ENCODE data around the gene OR8A1. TPM values are rescaled to one million over a fixed set of nuclear protein-coding genes. Genes with fewer than 3 reads are reported as not detected.

Gene OR8A1
- total and polyA plus RNA-seq, 7 donors = not detected

DNA sequence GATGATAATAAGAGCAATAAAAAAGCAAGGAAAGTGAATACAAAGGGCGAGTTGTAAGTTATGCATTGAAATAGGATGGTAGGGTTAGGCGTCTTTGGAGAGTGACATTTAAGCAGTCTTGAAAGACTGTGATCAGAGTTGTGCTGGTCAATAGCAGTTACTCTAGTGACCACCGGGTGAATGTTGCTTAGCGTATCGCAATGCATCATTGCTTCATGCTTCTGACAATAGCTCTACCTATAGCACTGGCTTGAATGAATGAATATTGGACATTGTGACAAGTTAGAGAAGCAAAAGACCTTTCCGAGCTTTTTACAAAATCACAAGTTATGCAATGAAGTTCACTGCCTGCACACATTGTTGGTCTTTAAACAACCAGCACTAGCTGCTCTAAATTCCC, 18.6 kb upstream of the OR8A1 start:
- no peaks in the 10 kb centered on the region for H3K9me3 ChIP-seq
- H3K4me1 ChIP-seq = no peaks in the 10 kb centered on the region
- TF ChIP-seq, protein P1, sequence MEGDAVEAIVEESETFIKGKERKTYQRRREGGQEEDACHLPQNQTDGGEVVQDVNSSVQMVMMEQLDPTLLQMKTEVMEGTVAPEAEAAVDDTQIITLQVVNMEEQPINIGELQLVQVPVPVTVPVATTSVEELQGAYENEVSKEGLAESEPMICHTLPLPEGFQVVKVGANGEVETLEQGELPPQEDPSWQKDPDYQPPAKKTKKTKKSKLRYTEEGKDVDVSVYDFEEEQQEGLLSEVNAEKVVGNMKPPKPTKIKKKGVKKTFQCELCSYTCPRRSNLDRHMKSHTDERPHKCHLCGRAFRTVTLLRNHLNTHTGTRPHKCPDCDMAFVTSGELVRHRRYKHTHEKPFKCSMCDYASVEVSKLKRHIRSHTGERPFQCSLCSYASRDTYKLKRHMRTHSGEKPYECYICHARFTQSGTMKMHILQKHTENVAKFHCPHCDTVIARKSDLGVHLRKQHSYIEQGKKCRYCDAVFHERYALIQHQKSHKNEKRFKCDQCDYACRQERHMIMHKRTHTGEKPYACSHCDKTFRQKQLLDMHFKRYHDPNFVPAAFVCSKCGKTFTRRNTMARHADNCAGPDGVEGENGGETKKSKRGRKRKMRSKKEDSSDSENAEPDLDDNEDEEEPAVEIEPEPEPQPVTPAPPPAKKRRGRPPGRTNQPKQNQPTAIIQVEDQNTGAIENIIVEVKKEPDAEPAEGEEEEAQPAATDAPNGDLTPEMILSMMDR (IDR thresholded peaks at IDR 0.05) = no peak
- no peak overlapping the region for H3K4me3 ChIP-seq
- no peaks in the 10 kb centered on the region for H3K27me3 ChIP-seq (ENCODE audit: insufficient read depth in 3 of 3, low read length in 2 of 3)
- DNase-seq (no peak), ATAC-seq (no peak)
- intact Hi-C loops (cut with DNase I) = no loop called here
- H3K36me3 ChIP-seq (ENCODE audit: insufficient read depth in 1 of 2, low read depth in 1 of 2) = no peaks in the 10 kb centered on the region
- H3K27ac ChIP-seq = no peak overlapping the region
- 81 to 88% (median 82%) methylated on average over 6 of the region's 6 CpGs for WGBS, 3 donors

DNA sequence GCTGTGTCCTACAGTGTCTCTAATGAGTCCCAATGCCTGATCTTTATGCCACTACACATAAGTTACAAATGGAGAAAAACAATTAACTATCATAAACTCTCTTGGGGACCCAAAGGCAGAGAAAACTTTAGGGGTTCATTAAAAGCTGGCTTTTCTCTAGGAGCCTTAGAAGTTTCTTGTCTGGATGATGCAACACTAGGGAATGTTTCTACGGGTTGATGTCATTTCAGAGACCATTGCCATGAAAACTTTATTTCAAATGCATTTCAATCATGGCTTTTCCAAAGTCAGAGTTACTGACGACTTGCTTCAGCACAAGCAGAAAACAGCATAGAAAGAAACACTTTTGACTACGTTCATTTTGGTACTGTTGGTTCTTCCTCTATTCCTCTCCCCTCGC, 17.8 kb upstream of the OR8A1 start:
- ATAC-seq (no peak), DNase-seq (no peak)
- Histone ChIP-seq H3K27me3 (ENCODE audit: insufficient read depth in 3 of 3, low read length in 2 of 3) (no peaks in the 10 kb centered on the region), H3K4me1 (no peaks in the 10 kb centered on the region), H3K9me3 (no peaks in the 10 kb centered on the region), H3K4me3 (no peak overlapping the region), H3K27ac (no peak overlapping the region), H3K36me3 (ENCODE audit: insufficient read depth in 1 of 2, low read depth in 1 of 2) (no peaks in the 10 kb centered on the region)
- WGBS, 3 donors = 82 to 86% (median 85%) methylated on average over 4 of the region's 4 CpGs
- intact Hi-C loops (cut with DNase I) = no loop called here
- TF ChIP-seq, protein P1 (IDR thresholded peaks at IDR 0.05) = no peak

- WGBS, 3 donors = 27 to 35% (median 34%) methylated on average over 2 of the region's 2 CpGs
Measured at GRCh38 chr11:124556828-124557227, 13.0 kb upstream of the OR8A1 start.

GRCh38 chr11:124570160-124570559, 363 bp downstream of the OR8A1 start:
- H3K27ac ChIP-seq = no peak overlapping the region
- no peak for ATAC-seq
- intact Hi-C loops (cut with DNase I) = no loop called here
- 81 to 83% (median 82%) methylated on average over 7 of the region's 7 CpGs for WGBS, 3 donors
- no peaks in the 10 kb centered on the region for H3K4me1 ChIP-seq
- no peaks in the 10 kb centered on the region for H3K36me3 ChIP-seq (ENCODE audit: insufficient read depth in 1 of 2, low read depth in 1 of 2)
- DNase-seq = no peak
- TF ChIP-seq, protein P1 (IDR thresholded peaks at IDR 0.05) = no peak
- peaks cover 0 to 2% (median 0%) of the 10 kb centered on the region in 3 donors for H3K27me3 ChIP-seq (ENCODE audit: insufficient read depth in 3 of 3, low read length in 2 of 3)
- H3K9me3 ChIP-seq = no peaks in the 10 kb centered on the region
- no peak overlapping the region for H3K4me3 ChIP-seq

More at GRCh38 chr11:124556828-124557227, 13.0 kb upstream of the OR8A1 start:
- TF ChIP-seq, protein P1 (IDR thresholded peaks at IDR 0.05) = no peak
- DNase-seq = no peak
- intact Hi-C loops (cut with DNase I) = no loop called here
- Histone ChIP-seq H3K27me3 (ENCODE audit: insufficient read depth in 3 of 3, low read length in 2 of 3) (no peaks in the 10 kb centered on the region), H3K9me3 (no peaks in the 10 kb centered on the region), H3K27ac (no peak overlapping the region), H3K4me3 (no peak overlapping the region), H3K36me3 (ENCODE audit: insufficient read depth in 1 of 2, low read depth in 1 of 2) (no peaks in the 10 kb centered on the region), H3K4me1 (no peaks in the 10 kb centered on the region)
- no peak for ATAC-seq

DNA sequence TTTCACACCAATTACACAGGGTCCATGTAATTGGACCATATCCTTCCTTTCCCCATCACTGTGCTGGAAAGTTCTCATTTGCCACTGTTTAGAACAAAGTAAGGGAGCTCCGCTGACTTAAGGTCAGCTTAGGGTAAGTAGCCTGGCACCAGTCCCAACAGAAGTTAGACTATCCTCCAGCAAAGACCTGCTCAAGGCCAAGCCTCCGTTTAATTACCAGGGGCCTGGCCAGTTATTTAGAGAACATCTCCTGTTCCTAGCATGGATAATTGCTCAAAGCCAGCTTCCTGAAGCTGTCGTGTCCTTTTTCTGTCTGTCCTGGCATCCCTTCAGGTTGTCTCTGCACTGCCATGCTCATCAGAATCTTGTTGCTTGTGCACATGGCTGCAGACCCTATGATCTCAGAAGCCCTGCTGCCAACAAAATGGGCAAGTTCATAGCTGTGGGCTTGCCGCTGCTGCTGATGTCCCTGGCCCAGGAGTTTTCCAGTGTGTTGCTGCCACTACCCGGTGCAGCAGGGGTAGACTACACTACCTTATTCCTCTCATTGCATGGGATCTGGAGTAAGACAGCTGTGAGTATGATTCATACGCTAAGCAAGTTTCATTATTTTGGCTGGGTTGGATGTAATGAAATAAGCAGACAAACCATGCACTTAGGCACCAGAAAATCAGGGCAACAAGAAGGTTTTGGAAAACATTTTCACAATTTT, 8.1 kb downstream of the OR8A1 start:
- intact Hi-C loops (cut with DNase I) = no loop called here
- Histone ChIP-seq H3K36me3 (ENCODE audit: insufficient read depth in 1 of 2, low read depth in 1 of 2) (no peaks in the 10 kb centered on the region), H3K4me3 (no peak overlapping the region), H3K27ac (no peak overlapping the region), H3K27me3 (ENCODE audit: insufficient read depth in 3 of 3, low read length in 2 of 3) (no peaks in the 10 kb centered on the region), H3K4me1 (no peaks in the 10 kb centered on the region), H3K9me3 (no peaks in the 10 kb centered on the region)
- DNase-seq (no peak), ATAC-seq (peak in 3 of 4 donors; percentile 30 to 40 (median 33))
- 21 to 27% (median 24%) methylated on average over 6 of the region's 6 CpGs for WGBS, 3 donors
- TF ChIP-seq, protein P1 (IDR thresholded peaks at IDR 0.05) = no peak
